NCI-H128 (cell line): Measurements from ENCODE around the gene APPBP2.
"Not testable (repeated sequence)": the region's sequence is repeated elsewhere in the genome, so short reads cannot be mapped to it uniquely, and the experiment has no call there.

ENCODE experiments used
- DNase-seq: peaks from one replicate; lab custom pipeline; 2025; ENCODE audit not compliant: unreplicated experiment; lab: John Stamatoyannopoulos, UW

The APPBP2 gene

DNA sequence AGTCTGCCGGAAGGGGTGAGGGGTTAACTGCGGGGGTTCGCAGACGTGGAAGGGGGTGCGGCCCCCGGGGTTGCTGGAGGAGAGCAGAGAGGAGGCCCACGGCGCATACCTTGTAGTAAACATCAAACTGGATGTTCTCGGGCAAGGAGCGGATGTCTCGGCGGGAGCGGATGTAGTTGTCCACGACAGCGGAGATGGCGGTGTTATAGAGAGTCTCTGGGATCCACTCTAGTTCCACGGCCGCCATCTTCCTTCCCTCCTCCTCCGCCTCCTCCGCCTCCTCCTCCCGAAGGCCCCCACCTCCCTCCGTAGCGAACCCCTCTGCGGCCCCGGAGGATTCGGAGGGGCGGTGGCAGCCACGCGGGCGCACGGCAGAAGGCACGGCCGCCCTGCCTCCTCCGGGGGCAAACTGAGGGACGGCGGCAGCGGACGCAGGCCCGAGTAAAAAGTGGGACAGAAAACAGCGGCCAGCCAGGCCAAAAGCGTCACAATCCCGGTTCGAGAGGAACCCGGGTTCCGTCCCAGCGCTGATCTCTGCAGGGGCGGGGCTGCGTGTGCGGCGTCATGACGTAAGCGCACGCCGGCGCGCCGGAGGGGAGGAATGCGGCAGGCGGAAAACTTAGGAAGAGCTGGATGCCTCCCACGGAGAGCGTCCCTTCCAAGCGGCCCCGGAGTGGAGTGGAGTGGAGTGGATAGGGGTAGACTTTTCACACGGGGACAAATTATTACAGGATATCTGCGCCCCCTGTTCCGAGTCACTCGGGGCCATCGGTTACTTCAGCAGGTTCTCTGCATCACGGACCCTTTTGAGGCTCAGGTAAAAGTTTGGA, at the start of gene APPBP2:
Gene APPBP2 (minus strand): TSS at position 558 of the 830 bp plus-strand sequence. CDS start 311 bp downstream, at position 247.
- no peak for DNase-seq

- DNase-seq, result no peak
Measured at GRCh38 chr17:60573236-60574051, 47.4 kb upstream of the APPBP2 start.

- no peak for DNase-seq
Measured at GRCh38 chr17:60565233-60565632, 39.2 kb upstream of the APPBP2 start.

- no peak for DNase-seq
Measured at GRCh38 chr17:60563743-60564142, 37.7 kb upstream of the APPBP2 start.

- DNase-seq, result no peak
Measured at GRCh38 chr17:60562421-60562820, 36.4 kb upstream of the APPBP2 start.

GRCh38 chr17:60560860-60561257, 34.8 kb upstream of the APPBP2 start:
- DNase-seq, result no peak

DNA sequence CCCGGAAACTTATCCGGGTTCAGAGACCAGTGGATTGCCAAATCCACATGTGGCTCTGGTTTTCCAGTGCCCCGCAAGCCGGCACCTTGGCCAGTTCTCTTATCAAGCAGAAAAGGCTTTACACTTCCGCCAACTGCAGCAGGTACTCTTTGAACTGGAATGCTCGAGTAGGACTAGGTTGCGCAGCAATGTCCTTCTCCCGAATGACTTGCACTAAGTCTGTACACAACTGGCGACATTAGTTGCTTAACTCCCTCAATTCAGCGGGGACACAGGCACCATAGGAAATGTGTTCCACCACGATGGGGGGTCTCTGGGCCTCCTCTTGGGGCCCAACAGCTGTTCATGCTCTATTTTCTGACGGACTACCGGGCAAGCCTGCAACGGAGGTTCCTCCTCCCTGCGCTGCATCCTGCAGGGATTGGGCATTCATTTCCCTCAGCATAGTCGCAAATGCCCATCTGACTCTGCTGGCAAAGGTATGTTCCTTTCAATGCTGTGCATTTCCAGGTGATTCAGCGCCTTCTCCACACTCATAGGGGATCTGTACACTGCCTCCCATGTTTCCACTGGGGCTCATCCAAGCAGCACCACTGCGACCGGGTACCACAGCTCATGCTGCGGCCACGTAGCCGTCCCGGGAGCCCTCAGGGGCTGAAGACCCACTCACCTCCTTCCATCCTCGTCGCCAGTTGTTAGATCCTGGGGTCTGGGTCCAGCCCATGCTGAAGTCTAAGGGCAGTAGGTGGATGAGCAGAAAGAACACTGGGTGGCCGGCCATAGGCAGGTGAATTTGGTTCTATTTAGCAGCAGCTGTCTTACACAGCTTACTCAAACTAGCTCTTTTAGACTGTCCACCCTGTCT, 34.2 kb upstream of the APPBP2 start:
- DNase-seq, result no peak

- no peak for DNase-seq
Measured at GRCh38 chr17:60559659-60559994, 33.6 kb upstream of the APPBP2 start.

GRCh38 chr17:60557805-60558204, 31.8 kb upstream of the APPBP2 start:
- DNase-seq, result no peak

GRCh38 chr17:60555786-60556185, 29.7 kb upstream of the APPBP2 start:
- DNase-seq, result no peak

- no peak for DNase-seq
Measured at GRCh38 chr17:60554377-60554788, 28.3 kb upstream of the APPBP2 start.

DNA sequence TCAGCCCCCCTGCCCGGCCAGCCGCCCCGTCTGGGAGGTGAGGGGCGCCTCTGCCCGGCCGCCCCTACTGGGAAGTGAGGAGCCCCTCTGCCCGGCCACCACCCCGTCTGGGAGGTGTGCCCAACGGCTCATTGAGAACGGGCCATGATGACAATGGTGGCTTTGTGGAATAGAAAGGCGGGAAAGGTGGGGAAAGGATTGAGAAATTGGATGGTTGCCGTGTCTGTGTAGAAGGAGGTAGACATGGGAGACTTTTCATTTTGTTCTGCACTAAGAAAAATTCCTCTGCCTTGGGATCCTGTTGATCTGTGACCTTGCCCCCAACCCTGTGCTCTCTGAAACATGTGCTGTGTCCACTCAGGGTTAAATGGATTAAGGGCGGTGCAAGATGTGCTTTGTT, 26.2 kb upstream of the APPBP2 start:
- not testable (repeated sequence) for DNase-seq

- DNase-seq, result no peak
Measured at GRCh38 chr17:60548990-60549389, 22.9 kb upstream of the APPBP2 start.

DNA sequence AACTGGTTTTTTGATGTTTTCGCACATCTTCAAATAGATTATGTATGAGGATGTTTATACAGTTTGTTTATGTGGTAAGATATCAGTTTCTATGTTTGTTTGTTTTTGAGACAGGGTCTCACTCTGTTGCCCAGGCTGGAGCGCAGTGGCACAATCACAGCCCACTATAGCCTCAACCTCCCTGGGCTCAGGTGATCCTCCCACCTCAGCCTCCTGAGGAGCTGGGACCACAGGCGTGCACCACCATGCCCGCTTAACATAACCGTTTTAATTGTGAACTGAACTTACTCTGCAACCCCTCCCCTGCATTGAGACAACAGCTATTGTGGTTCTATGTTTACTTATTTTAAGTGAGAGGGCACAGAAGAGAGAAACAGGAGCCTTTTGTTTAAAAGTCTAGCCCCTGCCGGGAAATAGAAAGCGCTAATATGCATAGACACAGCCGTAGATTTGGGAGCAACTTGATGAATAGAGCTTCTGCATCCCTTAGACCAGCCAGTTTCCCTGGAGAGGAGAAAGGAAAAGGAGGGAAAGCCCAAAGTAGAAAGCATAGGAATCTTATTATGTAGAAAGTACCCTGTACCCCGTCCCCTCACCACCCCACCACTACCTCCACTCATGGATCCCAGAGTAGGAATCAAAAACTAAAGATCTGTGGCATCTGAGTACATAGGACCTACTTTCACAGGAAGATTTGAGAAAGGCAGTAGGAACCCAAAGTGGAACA, 19.6 kb upstream of the APPBP2 start:
- no peak for DNase-seq

- no peak for DNase-seq
Measured at GRCh38 chr17:60542071-60542470, 16.0 kb upstream of the APPBP2 start.

GRCh38 chr17:60540460-60540859, 14.4 kb upstream of the APPBP2 start:
- DNase-seq, result no peak

DNA sequence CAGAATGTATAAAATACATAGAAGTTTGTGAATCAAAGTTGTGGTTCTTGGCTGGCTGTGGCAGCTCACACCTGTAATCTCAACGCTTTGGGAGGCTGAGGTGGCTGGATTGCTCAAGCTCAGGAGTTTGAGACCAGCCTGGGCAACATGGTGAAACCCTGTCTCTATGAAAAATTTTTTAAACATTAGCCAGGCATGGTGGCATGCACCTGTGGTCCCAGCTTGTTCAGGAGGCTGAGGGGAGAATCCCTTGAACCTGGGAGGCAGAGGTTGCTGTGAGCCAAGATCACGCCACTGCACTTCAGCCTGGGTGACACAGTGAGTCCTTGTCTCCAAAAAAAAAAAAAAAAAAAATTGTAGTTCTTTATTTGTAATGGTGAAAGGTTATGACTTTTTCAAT, 13.8 kb upstream of the APPBP2 start:
- no peak for DNase-seq

GRCh38 chr17:60538726-60539125, 12.7 kb upstream of the APPBP2 start:
- DNase-seq, result no peak

DNA sequence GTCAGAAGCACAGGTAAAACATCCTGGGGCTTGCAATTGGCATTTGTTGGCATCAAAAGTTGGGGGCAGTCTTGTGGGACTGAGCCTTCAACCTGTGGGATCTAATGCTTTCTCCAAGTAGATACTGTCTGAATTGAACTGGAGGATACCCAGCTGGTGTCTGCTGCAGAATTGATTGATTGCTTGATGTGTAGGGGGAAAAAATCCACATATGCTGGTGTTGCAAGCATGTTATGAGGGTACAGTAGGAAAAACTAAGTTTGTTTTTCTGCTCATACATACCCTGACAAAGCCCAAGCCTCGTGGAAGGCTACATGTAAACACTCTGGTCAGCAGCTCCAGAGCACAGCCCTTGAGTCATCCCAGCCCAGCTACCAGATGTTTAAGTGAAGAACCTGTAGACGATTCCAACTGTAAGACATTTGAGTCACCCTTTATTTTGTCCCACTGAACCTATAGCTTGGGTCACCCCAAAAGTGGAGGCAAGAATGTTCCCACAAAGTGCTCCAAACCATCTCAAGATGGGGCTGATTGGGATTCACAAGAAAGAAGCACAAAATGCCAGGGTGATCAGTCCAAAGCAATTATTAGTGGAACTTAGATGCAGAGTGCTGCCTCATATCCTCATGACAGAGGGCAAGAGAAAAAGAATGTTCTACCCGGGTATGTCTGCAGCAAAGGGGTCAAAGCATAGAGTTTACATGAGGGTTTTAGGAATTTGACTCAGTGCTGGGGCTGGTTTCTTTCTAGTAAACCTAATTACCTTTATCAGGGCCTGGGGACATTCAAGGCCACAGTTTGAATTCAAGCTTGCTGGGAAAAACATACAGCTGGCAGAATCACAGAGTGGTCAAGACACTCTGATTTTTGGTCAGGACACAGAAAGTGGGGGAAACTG, 9.6 kb upstream of the APPBP2 start:
- no peak for DNase-seq
